SH-SY5Y (cell line): ENCODE data around the gene CTIF.

Experiments
- GATA2 ChIP-seq: IDR thresholded peaks from 2 replicates; pipeline ENCODE4 v1.6.1; 2011; ENCODE audit warnings: mild to moderate bottlenecking, low read depth, low read length
- GATA3 ChIP-seq: IDR thresholded peaks from 2 replicates; pipeline ENCODE4 v1.6.1; 2011; ENCODE audit warnings: low read depth, mild to moderate bottlenecking, low read length, moderate library complexity

DNA sequence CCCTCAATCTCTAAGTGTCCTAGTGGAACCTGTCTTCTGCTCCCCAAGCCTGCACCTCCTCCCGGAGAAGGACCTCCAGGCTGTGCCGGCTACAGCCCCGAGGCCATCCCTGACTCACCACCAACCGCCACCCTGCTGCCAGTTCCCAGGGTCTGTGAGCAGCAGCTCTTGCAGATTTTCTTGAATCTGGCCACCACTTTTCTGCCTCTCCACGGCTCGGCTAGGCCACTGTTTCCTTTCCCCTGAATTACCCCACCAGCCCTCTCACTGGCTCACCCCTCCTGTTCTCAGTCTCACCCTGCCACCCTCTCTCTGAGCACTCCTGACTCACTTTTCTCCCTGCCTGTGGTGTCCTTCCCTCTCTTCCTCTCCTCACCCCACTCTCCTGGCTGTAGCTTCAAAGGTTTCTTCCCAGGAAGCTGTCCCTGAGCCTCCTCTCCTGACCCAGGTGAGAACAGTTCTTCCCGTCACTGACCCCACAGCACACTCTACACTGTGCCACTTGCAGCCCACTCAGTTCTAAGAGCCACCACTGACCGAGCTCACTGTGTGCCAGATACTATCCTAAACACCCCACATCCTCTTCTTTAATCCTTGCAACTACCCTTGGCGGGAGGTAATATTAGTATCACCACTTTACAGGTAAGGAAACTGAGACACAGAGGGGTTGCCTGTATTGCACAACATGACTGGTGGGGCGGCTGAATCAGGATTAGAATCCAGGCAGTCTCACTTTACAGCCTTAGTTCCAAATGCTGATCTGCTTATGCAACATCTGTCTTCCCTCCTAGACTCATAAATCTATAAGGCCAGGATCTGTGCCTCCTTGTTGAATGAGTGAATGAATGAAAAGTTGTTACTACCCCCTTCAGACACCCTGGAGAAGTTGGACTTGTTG lies 300.3 kb downstream of the CTIF start:
- TF ChIP-seq GATA2 (no peak), GATA3 (no peak)
